IPS DF 4.7 (cell line): ENCODE measurements around the gene SLC25A42.
"Not testable (repeated sequence)": the region's sequence is repeated elsewhere in the genome, so short reads cannot be mapped to it uniquely, and the experiment has no call there.

ENCODE experiments used
- DNase-seq: peaks from one replicate; pipeline ENCODE4 v3.0.0-alpha.2; 2013; ENCODE audit warnings: low spot score; ENCODE audit errors: extremely low read depth

The SLC25A42 gene

DNA sequence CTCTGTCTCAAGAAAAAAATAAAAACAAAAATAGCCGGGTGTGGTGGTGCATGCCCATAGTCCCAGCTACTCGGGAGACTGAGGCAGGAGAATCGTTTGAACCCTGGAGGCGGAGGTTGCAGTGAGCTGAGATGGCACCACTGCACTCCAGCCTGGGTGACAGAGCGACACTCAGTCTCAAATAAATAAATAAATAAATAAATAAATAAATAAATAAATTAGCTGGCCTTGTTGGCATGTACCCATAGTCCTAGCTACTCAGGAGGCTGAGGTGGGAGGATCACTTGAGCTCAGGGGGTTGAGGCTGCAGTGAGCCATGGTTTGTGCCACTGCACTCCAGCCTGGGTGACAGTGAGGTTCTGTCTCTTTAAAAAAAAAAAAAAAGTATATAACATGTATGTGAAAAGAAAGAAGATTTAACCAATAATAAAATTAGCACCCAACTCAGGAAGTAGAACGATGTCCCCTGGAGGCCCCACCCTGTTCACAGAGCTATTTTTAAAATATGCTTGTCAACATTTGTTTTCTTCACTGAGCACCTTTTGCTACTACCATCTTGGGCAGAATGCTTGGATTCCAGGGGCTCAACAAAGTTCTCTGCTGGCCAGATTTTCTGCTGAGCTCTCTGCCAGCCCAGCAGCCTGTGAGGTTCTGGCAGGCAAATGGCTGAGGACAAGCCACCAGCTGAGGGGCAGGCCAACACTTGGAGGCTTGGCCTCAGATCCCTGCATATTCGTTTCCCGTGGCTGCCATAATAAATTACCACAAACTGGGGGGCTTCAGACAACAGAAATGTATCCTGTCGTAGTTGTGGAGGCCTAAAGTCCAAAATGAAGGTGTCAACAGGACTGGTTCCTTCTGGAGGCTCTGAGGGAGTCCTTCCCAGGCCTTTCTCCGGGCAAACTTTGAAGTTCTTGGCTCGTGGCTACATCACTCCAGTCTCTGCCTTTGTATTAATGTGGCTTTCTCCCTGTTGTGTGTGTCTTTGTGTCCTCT lies 5.2 kb downstream of the SLC25A42 start:
- no peak for DNase-seq

- DNase-seq, result no peak
Measured at GRCh38 chr19:19071897-19072296, 8.1 kb downstream of the SLC25A42 start.

GRCh38 chr19:19074196-19074882 lies 10.5 kb downstream of the SLC25A42 start:
- DNase-seq, result no peak

DNA sequence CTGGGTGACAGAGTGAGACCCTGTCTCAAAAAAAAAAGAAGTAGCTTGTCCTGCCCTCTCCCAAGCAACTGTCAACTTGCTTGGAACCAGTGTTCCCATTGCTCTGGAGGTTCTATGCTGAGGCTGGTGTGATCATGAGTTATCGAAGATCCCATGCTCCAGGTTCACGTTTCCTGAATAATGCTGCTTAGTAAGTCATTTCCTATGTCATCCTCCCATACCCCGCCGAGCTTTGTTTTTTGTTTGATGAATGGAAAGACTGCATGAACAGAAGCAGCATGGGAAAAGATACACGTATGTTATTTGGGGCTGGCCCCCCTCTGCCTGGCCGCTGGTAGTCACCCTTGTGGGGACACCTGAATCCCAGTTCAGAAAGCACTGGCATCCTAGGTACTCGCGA lies 11.3 kb downstream of the SLC25A42 start:
- DNase-seq, result no peak

DNA sequence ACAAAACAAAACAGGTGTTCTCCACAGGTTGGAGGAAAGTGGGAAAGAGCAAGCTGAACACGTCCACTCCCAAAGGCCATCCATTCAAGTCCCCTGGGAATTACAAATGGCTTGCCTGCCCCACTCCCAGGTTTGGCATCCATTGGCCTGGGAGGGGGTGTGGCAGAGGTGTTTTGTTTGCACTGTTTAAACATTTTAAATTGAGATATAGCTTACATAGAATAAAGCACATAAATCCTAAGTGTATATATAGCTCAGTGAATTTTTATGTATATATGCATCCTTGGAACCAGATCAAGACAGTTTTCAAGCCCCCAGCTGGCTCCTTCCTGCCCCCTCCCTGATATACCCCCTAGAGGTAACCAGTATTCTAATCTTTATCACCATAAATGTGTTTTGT lies 12.7 kb downstream of the SLC25A42 start:
- no peak for DNase-seq

DNA sequence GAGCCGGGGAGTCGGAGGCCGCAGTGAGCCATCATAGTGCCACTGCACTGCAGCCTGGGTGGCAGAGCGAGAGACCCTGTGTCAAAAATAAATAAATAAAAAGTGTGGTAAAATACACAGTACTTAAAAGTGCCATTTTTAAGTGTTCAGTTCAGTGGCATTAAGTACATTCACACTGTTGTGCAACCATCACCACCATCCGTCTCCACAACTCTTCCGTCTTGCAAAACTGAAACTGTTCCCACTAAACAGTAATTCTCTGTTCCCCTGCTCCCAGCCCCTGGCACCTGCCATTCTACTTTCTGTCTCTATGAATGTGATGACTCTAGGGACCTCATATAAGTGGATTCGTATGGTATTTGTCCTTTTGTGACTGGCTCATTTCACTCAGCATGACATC lies 13.3 kb downstream of the SLC25A42 start:
- no peak for DNase-seq

DNA sequence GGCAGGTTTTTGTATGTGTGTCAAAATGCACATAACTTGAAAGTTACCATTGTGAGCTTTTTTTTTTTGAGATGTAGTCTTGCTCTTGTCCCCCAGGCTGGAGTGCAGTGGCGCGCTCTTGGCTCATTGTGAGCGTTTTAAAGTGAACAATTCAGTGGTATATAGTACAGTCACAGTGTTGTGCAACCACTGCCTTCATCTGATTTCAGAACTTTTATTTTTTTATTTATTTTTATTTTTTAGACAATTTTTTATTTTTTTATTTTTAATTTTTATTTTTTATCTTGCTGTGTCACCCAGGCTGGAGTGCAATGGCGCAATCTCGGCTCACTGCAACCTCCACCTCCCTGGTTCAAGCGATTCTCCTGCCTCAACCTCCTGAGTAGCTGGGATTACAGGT lies 15.0 kb downstream of the SLC25A42 start:
- no peak for DNase-seq

- no peak for DNase-seq
Measured at GRCh38 chr19:19079571-19079970, 15.8 kb downstream of the SLC25A42 start.

DNA sequence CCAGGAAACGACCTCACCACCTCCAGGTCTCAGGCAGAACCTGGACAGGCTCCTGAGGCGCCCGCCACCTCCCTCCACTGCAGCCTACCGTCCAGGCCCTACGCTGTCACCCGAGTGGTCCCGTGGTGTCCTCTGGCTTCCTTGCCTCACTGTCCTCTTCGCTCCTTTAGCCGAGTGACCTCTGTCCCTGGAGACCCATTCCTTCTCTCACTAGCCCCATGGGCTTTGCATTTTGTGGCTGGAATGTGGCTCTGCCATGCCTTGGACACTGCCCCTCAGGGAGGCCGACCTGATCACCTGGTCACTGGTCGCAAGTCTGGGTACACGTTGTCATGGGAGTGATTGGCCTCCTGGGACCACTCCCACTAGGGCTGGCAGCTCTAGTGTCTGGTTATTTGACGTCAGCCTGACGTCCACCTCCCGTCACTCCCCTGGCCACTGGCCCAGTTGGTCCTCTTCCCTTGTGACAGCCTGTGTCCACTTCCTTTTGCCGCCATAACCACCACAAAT lies 17.9 kb downstream of the SLC25A42 start:
- DNase-seq, result no peak

DNA sequence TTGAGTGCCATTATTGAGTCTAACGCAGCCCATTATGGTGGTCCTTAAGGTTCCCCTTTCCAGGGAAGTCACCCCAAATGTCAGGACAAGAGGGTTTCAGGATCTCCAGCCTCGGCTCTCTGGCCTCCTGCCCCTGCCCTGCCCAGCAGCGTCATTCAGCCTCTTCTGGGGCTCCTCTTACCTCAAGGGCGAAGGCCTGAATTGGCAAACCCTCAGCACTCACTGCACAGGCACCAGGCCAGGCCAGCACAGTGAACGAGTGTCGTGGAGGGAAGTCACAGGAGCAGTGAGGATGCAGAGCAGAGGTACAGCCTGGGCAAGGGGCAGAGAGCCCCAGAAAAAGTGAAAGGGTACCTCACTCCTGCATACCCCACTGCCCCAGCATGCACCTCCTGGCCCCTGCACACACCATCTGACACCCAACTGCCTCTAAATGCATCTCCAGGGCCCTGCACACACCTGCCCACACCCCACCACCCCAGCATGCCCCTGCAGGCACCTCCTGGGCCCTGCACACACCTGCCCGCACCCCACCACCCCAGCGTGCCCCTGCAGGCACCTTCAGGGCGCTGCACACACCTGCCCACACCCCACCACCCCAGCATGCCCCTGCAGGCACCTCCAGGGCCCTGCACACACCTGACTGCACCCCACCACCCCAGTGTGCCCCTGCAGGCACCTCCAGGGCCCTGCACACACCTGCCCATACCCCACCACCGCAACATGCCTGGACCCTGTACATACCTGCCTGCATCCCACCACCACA lies 19.8 kb downstream of the SLC25A42 start:
- no peak for DNase-seq

GRCh38 chr19:19087676-19088075 lies 23.9 kb downstream of the SLC25A42 start:
- DNase-seq, result no peak

- DNase-seq, result no peak
Measured at GRCh38 chr19:19094513-19094912, 30.7 kb downstream of the SLC25A42 start.

DNA sequence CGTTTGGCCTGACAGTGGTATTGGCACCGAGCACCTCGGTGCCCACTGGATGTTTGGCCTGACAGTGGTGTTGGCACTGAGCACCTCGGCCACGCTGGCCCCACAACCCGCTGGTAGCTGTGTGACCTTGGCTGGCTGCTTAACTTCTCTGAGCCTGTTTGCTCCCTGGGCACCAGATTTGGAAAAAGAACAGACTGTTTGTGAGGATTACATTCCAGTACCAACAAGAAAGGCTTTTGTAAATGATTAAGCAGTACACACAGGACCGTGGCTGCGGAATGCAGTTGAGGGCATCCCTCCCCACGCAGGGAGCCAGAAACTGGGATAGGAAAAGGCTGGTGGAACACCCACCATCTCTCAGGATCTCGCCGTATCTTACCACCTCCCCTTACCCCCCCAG lies 31.9 kb downstream of the SLC25A42 start:
- DNase-seq, result no peak

GRCh38 chr19:19096641-19097627 lies 33.1 kb downstream of the SLC25A42 start:
- no peak for DNase-seq

- no peak for DNase-seq
Measured at GRCh38 chr19:19098084-19098702, 34.4 kb downstream of the SLC25A42 start.

DNA sequence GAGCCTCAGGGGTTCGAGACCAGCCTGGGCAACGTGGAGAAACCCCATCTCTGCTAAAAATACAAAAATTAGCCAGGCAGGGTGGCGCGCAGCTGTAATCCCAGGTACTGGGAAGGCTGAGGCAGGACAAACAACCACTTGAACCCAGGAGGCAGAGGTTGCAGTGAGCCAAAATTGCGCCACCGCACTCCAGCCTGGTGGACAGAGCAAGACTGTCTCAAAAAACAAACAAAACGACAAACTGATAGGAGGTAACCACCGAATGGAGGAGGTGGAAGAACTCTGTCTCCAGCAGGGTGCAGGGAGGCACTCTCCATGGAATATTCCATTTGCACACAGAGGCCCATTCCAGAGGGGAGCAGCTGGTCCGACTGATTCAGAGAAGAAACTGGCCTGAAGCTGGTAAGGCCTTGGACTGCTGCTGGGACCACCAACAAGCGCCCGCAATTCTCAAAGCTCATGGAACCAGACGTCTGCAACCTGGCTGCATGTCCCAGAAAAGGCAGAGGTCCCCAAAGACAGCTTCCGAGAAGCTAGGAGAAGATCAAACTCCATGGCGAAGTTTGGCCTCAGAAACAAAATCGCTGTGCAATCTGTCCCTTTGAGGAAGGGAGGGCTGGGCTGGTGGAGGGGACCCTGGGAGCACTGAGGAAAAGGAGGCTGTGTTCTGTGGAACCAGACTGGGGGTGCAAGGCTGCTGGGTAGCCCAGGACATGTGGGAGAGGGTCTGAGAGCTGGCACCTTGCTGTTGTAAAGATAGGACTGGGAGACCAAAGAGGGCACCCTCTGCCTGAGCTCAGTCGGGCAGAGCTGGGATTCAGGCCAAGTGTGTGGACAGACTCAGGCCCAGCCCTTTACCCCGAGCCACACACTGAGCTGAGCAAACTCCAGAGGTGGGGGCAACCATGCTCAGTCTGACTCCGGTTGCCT lies 35.2 kb downstream of the SLC25A42 start:
- no peak for DNase-seq

DNA sequence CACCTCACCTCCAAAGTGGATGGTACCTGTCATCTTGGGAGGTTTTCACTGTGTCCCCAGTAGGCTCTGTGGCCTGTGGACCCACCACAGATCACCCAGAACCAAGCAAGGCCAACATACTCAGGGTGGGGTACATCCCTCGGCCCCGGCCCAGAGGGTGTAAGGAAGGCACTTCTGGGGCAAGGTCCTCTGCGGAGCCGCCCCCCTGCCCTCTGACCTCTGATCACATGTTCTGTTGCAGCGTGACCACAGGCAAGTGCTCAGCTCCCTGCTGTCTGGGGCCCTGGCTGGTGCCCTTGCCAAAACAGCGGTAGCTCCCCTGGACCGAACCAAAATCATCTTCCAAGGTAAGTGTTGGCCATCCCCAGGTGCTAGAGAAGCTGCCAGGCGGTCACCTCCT lies 37.7 kb downstream of the SLC25A42 start:
- DNase-seq, result no peak

GRCh38 chr19:19102566-19102965 lies 38.8 kb downstream of the SLC25A42 start:
- not testable (repeated sequence) for DNase-seq

- no peak for DNase-seq
Measured at GRCh38 chr19:19103167-19103566, 39.4 kb downstream of the SLC25A42 start.
